GM18517 (cell line): ENCODE results near the gene EEF1AKMT2.

Experiments
- ATAC-seq: cut with Tn5 transposase; IDR thresholded peaks from one replicate; pipeline ENCODE4 v1.9.1; 2021; ENCODE audit warnings: mild to moderate bottlenecking, moderate library complexity; ENCODE audit not compliant: unreplicated experiment

Gene EEF1AKMT2

DNA sequence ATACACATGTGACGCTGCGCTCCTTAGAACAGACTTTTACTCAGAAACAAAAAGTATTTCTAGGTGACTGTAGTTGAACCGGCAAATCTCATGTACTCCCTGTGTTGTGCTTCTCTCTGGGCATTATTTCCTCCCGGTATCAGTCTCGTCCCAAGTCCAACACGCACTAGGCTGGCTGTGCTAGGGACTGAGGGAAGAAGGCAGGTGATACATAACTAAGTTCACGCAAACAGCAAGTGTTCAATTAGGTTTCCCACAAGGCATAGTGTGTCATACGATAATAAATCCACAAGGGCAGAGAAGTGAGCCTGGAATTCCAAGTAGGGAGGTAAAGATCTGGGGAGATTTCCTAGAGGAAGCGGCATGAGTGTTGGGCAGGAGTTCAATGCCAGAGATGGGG is 67.9 kb downstream of the EEF1AKMT2 start:
- no peak for ATAC-seq

DNA sequence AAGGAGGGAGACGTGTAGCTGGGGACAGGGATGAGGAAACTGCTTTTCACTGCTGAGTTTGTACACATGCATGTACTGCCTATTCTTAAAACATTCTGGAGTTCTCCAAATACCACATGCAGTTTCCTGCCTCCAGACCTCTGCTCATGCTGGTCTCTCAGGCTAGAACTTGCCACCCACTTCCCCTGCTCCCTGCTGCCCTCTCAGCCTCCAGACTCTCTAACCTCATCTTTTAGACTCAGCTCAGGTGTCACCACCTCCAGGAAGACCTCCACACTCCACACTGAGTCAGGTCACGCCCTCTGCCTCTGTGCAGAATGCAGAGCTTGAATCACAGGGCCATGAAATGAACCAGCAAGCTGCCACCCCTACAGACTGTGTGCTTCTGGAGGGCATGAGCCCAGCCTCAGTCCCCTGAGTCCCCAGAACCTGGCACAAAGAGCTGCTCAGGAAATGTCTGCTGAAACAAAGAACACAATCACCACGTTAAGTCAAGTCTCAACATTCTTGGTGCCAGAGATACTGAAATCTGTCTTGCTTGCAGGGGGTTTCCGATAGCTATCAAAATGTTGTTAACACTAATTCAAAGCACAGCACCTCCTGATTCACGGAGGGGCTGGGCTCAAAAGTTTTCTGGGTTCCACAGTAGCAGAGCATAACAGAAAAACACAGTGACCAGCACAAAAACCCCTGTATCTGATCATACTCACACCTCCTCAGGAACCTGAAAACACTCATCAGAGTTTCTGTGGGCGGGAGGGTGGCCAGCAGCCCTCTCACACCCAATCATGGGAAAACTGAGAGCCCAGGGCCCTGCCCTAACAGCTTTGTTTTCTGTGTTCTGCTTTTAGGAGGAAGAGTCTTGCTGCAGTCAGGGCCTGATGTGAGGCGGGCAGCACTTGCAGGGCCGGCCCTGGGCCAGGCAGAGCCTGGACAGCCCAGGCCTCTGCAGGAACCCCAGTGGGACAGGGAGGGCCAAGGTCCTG is 68.6 kb downstream of the EEF1AKMT2 start:
- peak; percentile 66 for ATAC-seq

DNA sequence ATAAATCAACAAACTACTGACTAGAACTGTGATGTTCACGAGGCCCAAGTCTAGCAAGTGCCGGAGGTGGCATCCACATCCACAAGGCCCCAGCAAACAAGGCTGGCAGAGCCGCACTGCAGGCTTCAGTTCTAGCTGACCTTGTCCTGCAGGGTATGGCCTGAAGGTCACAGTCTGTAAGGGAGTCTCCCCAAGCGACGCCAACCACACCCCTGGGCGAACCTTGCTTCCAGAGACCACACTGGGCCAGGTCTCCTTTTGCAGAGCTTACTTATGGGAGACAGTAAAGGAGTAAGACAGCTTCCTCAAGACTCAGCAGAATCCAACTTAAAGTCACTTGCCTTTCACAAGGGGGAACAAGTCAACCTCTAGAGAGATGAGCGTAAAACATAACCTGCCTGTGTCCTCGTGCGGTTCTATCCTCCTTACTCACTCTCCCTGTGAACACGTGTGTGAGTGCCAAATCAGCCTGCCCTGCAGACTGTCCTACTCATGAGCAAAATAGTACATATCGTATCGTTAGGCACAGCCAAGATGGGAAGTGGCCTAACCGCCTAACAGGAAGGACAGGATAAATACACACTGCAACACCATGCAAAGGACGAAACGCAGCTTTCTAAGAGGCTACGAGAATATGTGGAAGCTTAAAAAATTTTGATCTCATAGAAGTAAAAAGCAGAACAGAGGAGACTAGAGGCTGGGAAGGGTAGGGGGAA is 70.2 kb downstream of the EEF1AKMT2 start:
- ATAC-seq: no peak

DNA sequence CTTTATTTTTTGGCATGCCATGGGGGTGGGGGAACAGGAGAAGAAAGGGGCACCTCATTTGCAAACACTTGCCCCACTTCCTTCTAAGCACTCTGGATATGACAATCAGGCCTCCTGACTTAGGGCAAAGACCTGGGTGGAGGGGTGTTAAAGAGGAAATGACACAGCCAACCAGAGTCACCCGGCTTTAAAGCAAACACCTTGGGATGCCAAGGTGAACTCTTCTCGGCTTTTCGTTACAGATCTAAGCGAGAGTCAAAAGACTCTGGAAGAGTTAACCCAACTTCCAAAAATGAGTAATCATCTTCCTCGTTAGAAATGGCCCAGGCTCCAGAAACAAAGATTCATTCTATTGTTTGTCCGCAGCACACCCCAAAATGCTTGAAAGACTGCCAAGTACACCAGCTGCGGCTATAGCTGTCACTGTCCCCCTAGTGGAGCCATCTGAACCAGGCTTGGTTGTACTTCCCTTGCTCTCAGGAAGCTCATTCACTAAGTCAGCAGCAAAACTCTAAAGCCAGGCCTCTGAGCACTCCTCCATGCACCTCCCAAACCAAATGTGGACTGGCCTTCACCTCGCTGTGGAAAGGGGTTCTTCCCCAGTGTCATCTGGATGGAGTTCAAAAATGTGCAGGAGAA is 72.4 kb downstream of the EEF1AKMT2 start:
- peak; percentile 37 for ATAC-seq

DNA sequence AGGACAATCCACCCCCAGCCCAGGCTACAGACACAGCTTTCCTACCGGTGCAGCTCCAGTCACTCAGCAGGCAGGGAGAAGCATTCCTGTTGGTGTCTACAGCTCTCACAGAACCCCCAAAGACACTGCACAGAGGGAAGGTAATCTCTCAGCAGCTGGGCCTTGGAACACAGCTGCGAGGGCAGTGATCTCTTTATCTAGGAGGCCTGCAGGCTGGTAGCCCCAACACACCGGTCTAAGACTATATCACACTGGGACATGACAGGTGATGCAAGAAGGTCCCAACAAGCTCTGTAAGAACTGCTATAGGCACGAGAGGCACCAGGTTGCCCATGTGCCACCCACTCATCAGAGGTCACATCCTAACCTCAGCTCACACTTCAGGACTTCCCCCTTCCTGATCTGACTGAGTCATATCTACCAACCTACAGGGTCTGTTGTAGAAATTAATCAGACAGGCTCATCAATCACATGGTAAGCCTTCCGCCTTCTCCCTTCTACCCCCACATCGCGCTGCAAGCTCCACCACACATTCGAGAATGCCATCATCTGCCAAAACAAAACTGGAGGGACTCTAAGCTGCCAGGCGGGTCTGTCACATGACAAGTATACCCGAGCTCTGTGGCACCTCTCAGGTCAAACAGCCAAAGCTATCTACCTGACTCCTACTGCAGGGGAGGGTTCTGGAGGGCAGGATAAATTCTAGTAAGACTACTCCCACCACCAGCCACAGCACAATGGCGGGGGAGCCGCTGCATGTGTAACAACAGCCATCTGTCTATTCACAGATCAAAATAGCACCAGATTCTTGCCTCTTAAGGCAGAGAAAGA is 73.6 kb downstream of the EEF1AKMT2 start:
- peak; percentile 71 for ATAC-seq

DNA sequence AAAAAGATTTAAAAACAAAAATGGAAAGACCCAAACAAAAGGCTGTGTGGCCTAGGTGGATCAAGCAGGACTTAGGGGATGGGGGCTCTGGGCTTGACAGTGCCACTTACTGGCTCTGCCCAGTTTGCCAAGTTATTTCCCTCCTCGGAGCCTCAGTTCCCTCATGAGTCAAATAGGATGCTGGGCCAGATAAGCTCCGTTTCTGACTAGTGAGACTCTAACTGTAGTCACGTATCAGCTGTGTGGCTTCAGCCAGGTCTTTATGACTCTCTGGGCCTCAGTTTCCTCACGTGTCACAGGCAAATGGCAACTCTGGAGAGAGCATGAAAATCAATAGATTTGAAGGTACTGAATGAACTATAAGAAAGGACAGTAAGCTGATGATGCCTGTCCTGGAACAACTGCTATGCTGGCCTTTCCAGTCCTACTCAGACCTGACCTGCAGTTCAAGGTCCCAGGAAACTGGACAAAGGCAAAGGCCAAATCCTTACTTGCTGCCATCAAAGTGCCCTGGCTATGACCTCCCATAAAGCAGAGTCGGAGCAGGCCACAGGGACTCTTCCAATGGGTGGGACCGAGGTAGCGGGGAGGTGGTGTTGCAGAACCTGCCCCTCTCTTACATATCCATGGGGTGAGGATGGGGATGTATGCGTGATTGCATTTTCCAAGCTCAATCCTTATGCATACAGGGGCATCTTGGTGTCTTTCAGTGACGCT is 74.5 kb downstream of the EEF1AKMT2 start:
- ATAC-seq: no peak

DNA sequence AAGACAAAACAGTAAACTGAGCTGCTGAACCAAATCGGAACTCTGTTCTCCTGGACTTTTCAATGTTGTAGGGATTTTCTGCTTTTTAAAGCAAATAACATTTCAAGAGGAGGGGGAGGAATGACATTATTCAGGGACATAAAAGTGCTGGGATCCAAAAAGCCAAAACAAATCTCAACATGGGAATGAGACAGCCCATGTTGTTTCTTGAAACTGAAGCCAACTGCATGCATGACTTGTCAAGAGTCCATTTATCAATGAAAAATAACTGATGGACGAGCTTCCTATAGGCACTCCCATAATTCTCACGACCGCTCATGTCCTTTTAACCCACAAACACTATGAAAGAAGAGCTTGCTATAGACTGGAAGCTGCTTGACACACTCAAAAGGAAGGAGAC is 75.3 kb downstream of the EEF1AKMT2 start:
- no peak for ATAC-seq

DNA sequence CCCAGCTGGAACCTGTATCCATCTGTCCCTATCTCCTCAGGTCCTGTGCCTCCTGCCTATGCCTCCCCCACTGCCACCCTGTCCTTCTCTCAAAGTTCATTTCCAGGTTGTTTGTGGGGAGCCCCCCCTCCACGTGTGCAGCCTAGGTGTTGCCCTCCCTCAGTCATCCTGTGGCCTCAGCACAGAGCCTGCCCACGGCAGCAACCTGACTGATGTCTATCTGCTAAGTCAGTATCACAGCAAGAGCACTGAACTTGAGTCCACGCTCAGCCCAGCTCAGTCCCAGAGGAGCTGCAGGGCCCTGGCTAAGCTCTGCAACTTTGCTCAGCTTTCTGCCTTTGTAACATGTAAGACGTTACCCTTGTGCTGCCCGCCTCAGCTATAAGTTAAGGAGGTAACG is 76.2 kb downstream of the EEF1AKMT2 start:
- ATAC-seq: no peak

DNA sequence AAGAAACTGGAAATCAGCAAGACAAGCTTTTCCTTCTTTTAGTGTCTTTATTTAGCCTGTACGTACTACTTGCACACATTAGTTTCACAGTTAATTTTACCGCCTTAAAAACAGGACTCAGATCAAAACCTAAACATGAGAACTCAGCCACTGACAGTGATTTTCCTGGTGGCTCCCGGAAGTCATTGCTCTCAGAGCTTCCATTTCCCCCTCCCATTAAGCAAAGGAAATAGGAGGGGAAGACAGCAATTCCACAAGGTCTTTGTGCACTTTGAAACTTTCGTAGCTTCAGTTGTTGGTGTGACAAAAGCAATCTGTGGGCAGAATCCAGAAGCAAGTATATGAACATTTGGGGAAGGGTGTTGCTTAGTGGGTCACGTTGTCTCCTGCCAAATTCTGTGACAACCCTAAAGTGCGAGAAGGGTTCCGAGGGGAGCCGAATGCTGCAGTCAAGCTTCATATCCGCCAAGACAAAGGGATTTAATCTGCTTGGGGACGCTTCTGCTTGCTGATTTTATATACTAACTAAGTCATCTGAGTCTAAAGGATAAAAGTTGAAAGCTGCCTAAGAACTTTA is 77.9 kb downstream of the EEF1AKMT2 start:
- no peak for ATAC-seq

DNA sequence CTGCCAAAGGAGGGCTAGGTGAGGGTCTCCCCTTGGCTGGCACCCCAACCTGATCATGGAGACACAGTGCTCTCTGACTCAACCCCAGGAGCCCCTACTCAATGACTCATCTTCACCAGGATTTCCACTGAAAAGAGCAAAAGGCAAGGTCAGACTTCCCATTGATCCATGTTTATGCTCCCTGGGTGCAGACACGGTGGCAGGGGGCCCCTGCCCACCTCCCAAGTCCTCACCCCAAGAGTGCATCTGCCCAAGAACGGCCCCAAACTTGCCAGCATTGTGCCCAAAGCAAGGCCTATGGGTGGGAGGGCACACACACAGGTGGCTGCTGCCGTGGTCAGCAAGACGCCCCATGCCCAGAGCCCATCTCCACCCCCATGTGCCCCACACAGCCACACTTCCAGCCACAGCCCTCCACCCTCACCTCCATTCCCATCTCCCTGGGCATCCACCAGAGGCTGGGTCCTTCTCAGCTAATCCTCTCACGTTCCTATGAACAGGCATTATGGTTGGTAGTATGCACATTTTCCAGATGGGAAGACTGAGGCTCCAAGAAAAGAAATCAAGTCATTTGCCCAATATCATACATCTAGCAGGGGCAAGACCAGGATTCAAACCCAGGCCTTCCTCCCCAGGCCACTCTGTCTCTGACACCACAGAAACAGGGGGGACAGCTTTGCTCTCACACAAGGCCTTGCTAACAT is 78.8 kb downstream of the EEF1AKMT2 start:
- no peak for ATAC-seq

DNA sequence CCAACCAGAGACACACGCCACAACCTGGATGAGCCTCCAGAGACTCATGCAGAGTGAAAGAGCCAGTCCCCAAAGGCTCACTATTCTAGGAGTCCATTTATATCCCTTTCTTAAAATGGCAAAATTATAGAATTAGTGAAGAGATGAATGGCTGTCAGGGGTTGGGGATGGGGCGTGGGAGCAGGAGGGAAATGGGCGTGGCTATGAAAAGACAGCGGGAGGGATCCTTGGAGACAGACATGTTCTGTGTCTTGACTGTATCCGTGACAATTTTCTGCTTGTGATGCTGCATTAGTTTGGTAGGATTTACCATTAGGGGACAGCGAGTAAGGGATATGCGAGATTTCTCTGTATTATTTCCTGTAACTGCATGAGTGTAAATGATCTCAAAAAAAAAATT is 80.5 kb downstream of the EEF1AKMT2 start:
- no peak for ATAC-seq

DNA sequence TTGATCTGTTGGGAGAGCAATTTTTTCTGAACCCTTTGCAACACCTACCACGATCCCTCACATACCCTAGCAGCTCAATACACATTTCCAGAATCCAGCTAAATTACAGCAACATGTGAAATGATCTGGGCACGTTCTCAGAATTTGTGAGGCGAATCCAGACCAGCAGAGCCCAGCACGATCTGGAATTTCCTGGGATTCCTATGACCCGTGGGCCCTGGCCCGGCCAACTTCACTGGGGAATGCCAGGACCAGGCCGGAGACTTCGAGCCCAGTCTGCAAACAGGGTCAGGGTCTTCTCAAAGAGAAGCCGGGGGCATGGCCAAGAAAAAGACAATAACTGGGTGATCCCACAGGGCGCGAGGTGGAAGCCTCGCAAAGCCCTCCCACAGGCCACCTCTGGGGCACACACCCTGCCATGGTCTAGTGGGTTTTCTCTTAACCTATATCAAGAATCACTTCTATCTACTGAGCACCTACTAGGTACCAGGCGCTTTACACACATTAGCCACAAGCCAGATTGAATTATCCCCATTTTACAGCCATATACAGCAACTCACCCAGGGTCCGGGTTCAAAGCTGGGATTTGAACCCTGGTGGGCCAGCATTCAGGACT is 81.3 kb downstream of the EEF1AKMT2 start:
- ATAC-seq: no peak

DNA sequence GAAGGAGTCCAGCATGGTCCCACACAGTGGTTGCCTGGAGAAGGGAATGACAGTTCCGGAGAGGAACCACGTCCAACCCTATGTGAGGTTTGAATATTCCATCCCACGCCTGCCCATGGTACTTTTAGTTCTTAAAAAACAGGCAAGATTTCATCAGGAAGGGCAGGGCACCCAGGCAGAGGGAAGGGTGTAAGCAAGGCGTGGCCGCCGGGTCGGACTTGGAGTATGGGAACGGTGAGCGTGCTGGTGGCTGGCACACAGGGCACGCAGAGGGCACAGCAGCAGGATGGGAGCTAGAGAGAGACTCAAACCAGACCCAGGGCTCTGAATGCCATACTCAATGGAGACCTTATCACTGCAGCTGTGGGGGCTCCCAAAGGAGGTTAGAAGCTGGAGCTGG is 81.8 kb downstream of the EEF1AKMT2 start:
- ATAC-seq: no peak

DNA sequence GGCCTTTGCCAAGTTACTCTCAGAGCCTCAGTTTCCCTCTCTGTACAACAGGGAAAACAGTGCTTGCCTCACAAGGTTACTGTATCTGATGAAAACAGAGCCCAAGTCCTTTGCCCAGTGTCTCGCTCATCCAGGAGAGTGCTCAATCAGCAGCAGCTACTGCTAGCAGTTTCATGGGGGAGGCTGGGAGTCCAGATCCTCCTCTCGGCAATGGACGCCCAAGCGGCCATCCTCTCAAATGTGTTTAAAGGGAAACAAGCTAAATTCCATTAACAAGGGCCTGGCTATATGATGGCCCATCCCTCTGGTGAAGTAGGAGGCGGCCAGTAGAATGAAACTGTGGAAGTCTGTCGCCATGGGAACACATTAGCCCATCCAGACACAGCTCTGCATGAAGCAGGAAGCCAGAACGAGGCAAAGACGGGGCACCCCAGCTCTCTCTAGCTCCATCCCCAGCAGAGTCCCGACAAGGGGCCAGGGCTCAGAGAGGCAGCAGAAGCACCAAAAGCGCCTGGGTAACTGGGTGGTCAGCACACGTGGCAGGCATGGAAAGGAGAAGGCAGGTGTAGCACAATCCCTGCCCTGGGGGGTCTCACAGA is 82.7 kb downstream of the EEF1AKMT2 start:
- no peak for ATAC-seq

DNA sequence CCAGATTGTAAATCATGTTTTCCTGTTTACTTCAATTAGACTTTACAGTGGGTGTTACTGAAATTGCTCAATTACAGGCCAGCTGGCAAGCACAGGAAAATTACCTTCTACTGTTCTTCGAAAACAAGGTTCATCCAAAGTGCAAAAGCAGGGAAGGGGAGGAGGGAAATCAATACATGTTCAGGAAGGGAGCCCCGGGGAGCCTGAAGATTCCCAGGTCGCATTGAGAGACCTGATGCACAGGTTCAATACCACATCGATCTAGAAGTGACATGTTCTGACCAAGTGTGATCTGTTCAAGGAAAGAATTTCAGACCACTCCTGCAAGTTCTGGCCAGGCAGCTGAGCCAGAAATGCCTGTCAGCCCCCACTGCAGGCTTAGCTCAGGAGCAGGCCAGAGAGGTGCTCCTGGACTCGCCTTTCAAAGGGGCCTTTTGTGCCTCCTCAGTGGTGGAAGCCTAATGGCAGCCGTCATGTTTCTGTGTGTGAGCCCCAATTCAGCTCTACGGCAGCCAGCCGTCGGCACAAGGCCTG is 83.4 kb downstream of the EEF1AKMT2 start:
- no peak for ATAC-seq
